NCI-H446 treated with DMSO at 0.1 percent for 48 hours (cell line): Measurements from ENCODE around the gene FRMD4A.
"Not testable (repeated sequence)": the region's sequence is repeated elsewhere in the genome, so short reads cannot be mapped to it uniquely, and the experiment has no call there.

Source experiments
- DNase-seq: peaks from one replicate; lab custom pipeline; 2025; lab: John Stamatoyannopoulos, UW

Gene FRMD4A

DNA sequence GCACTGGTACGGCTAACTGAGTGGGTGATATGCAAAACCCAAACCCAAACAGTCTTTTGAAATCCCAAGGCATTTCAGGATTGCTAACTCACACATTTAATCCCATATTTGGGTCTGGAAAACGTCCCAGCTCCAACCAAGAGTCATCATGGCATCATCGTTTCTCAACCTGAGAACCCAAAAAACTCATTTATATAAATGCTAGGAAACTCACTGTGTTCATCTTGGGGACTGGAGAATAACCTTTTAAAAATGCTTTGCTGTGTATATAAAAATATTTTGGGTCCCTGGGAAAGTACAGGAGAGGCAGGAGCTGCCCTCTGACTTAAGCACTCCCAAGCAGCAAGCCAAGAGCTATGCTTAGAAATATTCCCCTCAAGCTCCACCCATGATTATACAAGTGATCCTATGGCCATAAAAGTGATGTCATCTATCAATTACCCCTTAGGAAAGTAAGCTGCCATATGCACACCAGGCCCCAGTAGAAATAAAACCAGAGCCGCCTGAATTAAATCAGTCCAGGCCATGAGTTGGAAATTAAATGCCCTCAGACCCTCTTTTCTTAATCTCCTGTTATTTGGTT lies 352.1 kb downstream of the FRMD4A start:
- DNase-seq, result no peak

- DNase-seq, result no peak
These were observed 352.7 kb downstream of the FRMD4A start for GRCh38 chr10:13977861-13978532.

- DNase-seq, result no peak
These were observed 357.0 kb downstream of the FRMD4A start for GRCh38 chr10:13973742-13974141.

DNA sequence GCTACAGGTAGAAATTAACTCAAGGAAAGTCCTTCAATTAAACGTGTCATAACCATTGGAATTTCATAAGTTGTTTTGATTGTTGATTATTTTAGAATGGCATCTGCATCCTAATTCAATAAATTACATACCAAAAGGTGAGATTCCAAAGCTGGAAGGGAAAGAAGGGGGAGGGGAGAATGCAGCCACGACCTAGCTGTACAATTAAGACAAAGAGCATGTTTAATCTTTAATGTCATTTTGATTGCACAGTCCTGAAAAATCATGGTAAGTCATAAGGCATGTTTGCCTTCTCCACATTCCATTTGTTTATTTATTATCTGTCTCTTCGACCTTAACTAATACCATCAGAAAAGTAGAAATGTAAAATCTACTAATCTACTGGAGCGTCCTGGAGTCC lies 358.1 kb downstream of the FRMD4A start:
- DNase-seq, result no peak

- no peak for DNase-seq
These were observed 358.9 kb downstream of the FRMD4A start for GRCh38 chr10:13971601-13972475.

- DNase-seq, result no peak
These were observed 359.8 kb downstream of the FRMD4A start for GRCh38 chr10:13970957-13971353.

- no peak for DNase-seq
These were observed 360.3 kb downstream of the FRMD4A start for GRCh38 chr10:13970236-13970956.

DNA sequence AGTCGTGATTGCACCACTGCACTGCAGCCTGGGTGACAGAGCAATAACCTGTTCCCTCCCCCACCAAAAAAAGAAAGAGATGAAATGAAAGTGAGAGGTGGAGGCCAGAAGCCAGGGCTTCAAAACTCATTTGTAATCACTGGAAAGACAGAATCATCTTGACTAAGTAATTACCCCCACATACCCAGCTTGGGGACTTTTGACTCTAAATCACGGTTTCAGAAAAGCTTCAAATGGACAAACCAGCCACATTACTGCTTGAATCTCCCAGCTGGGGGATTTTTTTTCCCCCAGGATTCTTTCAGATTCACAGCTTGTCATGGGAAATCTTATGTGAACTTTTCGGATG lies 361.0 kb downstream of the FRMD4A start:
- no peak for DNase-seq

GRCh38 chr10:13969118-13969791 lies 361.5 kb downstream of the FRMD4A start:
- DNase-seq, result no peak

GRCh38 chr10:13961853-13962252 lies 368.9 kb downstream of the FRMD4A start:
- no peak for DNase-seq

DNA sequence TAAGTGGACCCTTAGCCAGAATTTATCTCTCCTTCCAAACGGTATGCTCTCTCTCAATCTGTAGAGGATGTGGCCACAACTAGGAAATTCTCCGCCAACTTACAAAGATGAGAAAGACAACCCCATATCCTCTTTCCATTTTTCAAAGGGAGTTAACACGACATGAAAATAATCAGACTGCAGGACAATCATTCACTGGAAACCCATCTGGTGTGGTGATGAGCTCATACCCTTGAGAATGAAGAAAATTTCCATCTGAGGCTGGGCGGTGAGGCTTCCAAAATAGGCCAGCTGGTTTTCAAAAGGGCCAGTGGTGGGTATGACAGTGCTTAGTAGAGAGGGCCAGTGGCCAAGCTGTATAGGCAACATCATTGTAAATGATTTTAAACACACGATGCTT lies 369.6 kb downstream of the FRMD4A start:
- peak; percentile 93 for DNase-seq

- no peak for DNase-seq
These were observed 370.1 kb downstream of the FRMD4A start for GRCh38 chr10:13960603-13961002.

GRCh38 chr10:13959443-13960359 lies 371.0 kb downstream of the FRMD4A start:
- DNase-seq, result no peak

DNA sequence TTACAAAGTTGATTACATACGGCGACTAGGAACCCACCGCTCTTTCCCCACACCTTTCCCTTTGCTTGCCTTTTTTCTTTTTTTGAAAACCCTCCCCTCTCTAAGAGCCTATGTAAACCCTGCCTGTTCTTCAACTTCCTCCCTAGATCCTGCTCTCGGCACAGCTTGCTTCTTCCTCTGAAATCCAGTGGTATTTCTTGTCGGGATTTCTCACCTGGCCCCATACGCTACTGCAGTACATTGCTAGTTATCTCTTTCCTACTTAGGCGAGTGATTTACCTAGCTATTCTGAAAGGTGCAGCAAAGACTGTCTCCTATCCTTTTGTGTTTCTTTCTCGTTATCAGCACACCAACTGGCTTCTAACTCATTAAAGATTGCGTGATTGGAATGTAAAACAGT lies 372.9 kb downstream of the FRMD4A start:
- DNase-seq, result no peak

GRCh38 chr10:13956826-13957225 lies 373.9 kb downstream of the FRMD4A start:
- no peak for DNase-seq

GRCh38 chr10:13955409-13956068 lies 375.2 kb downstream of the FRMD4A start:
- DNase-seq, result no peak

GRCh38 chr10:13954195-13954594 lies 376.5 kb downstream of the FRMD4A start:
- not testable (repeated sequence) for DNase-seq

- DNase-seq, result no peak
These were observed 377.4 kb downstream of the FRMD4A start for GRCh38 chr10:13953371-13953770.

GRCh38 chr10:13950543-13950939 lies 380.2 kb downstream of the FRMD4A start:
- no peak for DNase-seq

GRCh38 chr10:13949844-13950542 lies 380.7 kb downstream of the FRMD4A start:
- DNase-seq, result no peak
